Activated naive CD8-positive, alpha-beta T cell (primary cell): ENCODE measurements around the gene CWC22.
"Not testable (repeated sequence)": the region's sequence is repeated elsewhere in the genome, so short reads cannot be mapped to it uniquely, and the experiment has no call there.

Source experiments
- H3K27ac Mint-ChIP-seq: one replicate; pipeline ENCODE4 v1.8.0; 2021; ENCODE audit warnings: mixed read lengths
- H3K27me3 Mint-ChIP-seq: one replicate; pipeline ENCODE4 v1.8.0; 2021; ENCODE audit warnings: mixed read lengths
- H3K36me3 Mint-ChIP-seq: one replicate; pipeline ENCODE4 v1.8.0; 2021; ENCODE audit warnings: mixed read lengths
- H3K4me1 Mint-ChIP-seq: one replicate; pipeline ENCODE4 v1.8.0; 2021; ENCODE audit warnings: low read depth, mixed read lengths
- H3K4me3 Mint-ChIP-seq: one replicate; pipeline ENCODE4 v1.8.0; 2021; ENCODE audit warnings: mild to moderate bottlenecking, mixed read lengths
- H3K9me3 Mint-ChIP-seq: one replicate; pipeline ENCODE4 v1.8.0; 2021; ENCODE audit warnings: low read depth, mixed read lengths

Gene CWC22

GRCh38 chr2:180015951-180016709 is 9.0 kb upstream of the CWC22 start:
- no peaks in the 10 kb centered on the region for H3K36me3 Mint-ChIP-seq
- no peak overlapping the region for H3K27ac Mint-ChIP-seq
- H3K27me3 Mint-ChIP-seq: peaks cover 8% of the 10 kb centered on the region
- H3K9me3 Mint-ChIP-seq: no peaks in the 10 kb centered on the region
- H3K4me1 Mint-ChIP-seq: no peaks in the 10 kb centered on the region
- H3K4me3 Mint-ChIP-seq: no peak overlapping the region

GRCh38 chr2:180012523-180012922 is 5.4 kb upstream of the CWC22 start:
- H3K27me3 Mint-ChIP-seq: peaks cover under 1% of the 10 kb centered on the region
- no peak overlapping the region for H3K27ac Mint-ChIP-seq
- H3K4me1 Mint-ChIP-seq: peaks cover under 1% of the 10 kb centered on the region
- H3K4me3 Mint-ChIP-seq: no peak overlapping the region
- H3K9me3 Mint-ChIP-seq: no peaks in the 10 kb centered on the region
- no peaks in the 10 kb centered on the region for H3K36me3 Mint-ChIP-seq

GRCh38 chr2:180010701-180011100 is 3.6 kb upstream of the CWC22 start:
- Mint-ChIP-seq H3K9me3 (no peaks in the 10 kb centered on the region), H3K4me3 (no peak overlapping the region), H3K27me3 (no peaks in the 10 kb centered on the region), H3K4me1 (peaks cover 13% of the 10 kb centered on the region), H3K36me3 (no peaks in the 10 kb centered on the region), H3K27ac (no peak overlapping the region)

- Mint-ChIP-seq H3K27me3 (no peaks in the 10 kb centered on the region), H3K4me1 (peaks cover 50% of the 10 kb centered on the region), H3K4me3 (peak overlapping the region; percentile 95), H3K27ac (peak overlapping the region; percentile 99), H3K9me3 (no peaks in the 10 kb centered on the region), H3K36me3 (peaks cover 5% of the 10 kb centered on the region)
Observed at GRCh38 chr2:180006231-180006630, 866 bp downstream of the CWC22 start.

DNA sequence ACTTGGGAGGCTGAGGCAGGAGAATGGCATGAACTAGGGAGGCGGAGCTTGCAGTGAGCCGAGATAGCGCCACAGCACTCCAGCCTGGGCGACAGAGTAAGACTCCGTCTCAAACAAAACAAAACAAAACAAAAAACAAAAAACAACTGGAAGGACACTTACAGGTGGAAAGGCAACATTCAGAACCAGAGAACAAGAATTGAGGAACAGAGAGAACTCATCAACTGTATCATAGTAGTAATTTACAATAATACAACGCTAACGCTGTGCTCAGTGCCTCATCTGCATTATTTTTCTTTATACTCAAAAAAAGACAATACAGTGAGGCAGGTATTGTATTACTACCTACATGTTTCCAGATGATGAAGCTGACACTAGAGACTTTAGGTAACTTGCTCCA is 1.6 kb downstream of the CWC22 start:
- peaks cover 55% of the 10 kb centered on the region for H3K4me1 Mint-ChIP-seq
- H3K27me3 Mint-ChIP-seq, H3K27ac Mint-ChIP-seq, H3K9me3 Mint-ChIP-seq, H3K36me3 Mint-ChIP-seq: not testable (repeated sequence)
- H3K4me3 Mint-ChIP-seq: peak overlapping the region; percentile 95

DNA sequence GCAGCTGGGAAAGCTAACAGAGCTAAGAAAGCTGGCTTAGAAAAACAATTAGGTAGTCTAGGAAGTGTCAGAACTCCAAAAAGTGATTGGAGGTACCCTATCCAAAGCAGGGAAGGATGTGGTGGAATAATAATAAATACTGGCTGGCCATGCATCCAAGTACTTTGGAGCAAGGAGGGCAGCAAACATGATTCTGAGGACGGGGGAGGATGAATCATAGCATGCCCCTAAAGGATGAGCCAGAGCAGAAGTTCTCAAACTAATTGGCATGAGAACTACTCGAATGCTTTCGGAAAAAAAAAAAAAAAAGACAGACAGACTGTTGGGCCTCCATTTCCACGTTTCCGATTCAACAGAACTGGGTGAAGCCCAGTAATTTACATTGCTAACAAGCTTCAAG is 2.4 kb downstream of the CWC22 start:
- H3K27ac Mint-ChIP-seq: no peak overlapping the region
- peak overlapping the region; percentile 95 for H3K4me3 Mint-ChIP-seq
- H3K27me3 Mint-ChIP-seq: no peaks in the 10 kb centered on the region
- peaks cover 5% of the 10 kb centered on the region for H3K36me3 Mint-ChIP-seq
- H3K9me3 Mint-ChIP-seq: no peaks in the 10 kb centered on the region
- H3K4me1 Mint-ChIP-seq: peaks cover 58% of the 10 kb centered on the region

DNA sequence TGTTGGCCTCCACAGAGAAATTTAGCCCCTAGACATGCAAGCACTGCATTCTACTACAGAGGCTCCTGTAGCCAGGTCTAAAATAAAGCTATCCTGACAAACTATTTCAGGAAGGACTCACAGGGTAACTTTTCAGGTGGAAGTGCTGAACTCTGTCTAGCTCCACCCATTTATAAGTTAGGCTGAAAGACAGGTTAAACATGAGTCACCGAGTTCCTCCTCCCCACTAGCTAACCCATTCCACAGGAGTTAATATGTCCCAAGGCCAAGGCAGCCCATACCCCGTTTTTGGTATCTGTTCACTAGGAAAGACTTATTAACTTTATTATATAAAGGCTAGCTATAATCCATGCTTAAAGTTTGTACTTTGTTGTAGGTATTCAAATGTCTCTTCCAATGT is 3.5 kb downstream of the CWC22 start:
- no peak overlapping the region for H3K27ac Mint-ChIP-seq
- no peak overlapping the region for H3K4me3 Mint-ChIP-seq
- no peaks in the 10 kb centered on the region for H3K27me3 Mint-ChIP-seq
- no peaks in the 10 kb centered on the region for H3K9me3 Mint-ChIP-seq
- H3K36me3 Mint-ChIP-seq: peaks cover 5% of the 10 kb centered on the region
- peaks cover 66% of the 10 kb centered on the region for H3K4me1 Mint-ChIP-seq

GRCh38 chr2:180003073-180003472 is 4.0 kb downstream of the CWC22 start:
- no peak overlapping the region for H3K4me3 Mint-ChIP-seq

DNA sequence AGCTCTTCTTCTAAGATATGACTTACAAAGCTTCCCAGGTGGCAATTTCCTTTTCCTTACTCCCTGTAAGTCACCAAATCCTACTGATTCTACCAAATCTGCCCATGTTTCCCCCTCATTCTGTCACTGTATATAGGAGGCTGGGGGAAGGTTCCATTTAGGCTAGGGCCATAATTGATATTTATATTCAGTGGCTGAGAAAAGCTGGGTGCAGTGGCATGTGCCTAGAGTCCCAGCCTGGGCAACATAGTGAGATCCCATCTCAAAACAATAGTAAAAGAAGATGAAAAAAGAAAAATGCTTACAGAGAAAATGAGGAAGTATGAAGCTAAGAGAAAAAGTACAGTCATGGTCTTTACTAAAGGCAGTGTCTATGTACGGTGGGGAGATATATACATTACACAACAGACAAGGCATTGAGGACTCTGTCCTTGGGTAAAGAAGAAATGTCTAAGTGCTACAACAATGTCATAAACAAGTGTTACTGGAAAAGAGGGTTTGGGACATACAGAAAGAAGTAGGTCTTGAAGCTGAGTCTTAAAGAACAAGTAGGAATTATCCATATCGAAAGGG is 4.8 kb downstream of the CWC22 start:
- Mint-ChIP-seq H3K27ac (no peak overlapping the region), H3K4me3 (no peak overlapping the region), H3K4me1 (peaks cover 74% of the 10 kb centered on the region), H3K27me3 (no peaks in the 10 kb centered on the region), H3K9me3 (no peaks in the 10 kb centered on the region), H3K36me3 (peaks cover 5% of the 10 kb centered on the region)

More at GRCh38 chr2:180003073-180003472, 4.0 kb downstream of the CWC22 start:
- no peaks in the 10 kb centered on the region for H3K27me3 Mint-ChIP-seq
- peaks cover 5% of the 10 kb centered on the region for H3K36me3 Mint-ChIP-seq
- no peaks in the 10 kb centered on the region for H3K9me3 Mint-ChIP-seq
- H3K27ac Mint-ChIP-seq: no peak overlapping the region
- H3K4me1 Mint-ChIP-seq: peaks cover 70% of the 10 kb centered on the region

GRCh38 chr2:180001726-180002125 is 5.4 kb downstream of the CWC22 start:
- Mint-ChIP-seq H3K4me3 (no peak overlapping the region), H3K27me3 (no peaks in the 10 kb centered on the region), H3K36me3 (peaks cover 5% of the 10 kb centered on the region), H3K4me1 (peaks cover 73% of the 10 kb centered on the region), H3K27ac (no peak overlapping the region), H3K9me3 (no peaks in the 10 kb centered on the region)

- no peaks in the 10 kb centered on the region for H3K9me3 Mint-ChIP-seq
- no peaks in the 10 kb centered on the region for H3K27me3 Mint-ChIP-seq
- peaks cover 75% of the 10 kb centered on the region for H3K4me1 Mint-ChIP-seq
- peaks cover 5% of the 10 kb centered on the region for H3K36me3 Mint-ChIP-seq
- H3K4me3 Mint-ChIP-seq: peak overlapping the region; percentile 22
- no peak overlapping the region for H3K27ac Mint-ChIP-seq
Observed at GRCh38 chr2:180000434-180000833, 6.7 kb downstream of the CWC22 start.

- Mint-ChIP-seq H3K36me3 (peaks cover 5% of the 10 kb centered on the region), H3K9me3 (no peaks in the 10 kb centered on the region), H3K27ac (no peak overlapping the region), H3K27me3 (no peaks in the 10 kb centered on the region), H3K4me3 (no peak overlapping the region), H3K4me1 (peaks cover 74% of the 10 kb centered on the region)
Observed at GRCh38 chr2:179999000-179999399, 8.1 kb downstream of the CWC22 start.

DNA sequence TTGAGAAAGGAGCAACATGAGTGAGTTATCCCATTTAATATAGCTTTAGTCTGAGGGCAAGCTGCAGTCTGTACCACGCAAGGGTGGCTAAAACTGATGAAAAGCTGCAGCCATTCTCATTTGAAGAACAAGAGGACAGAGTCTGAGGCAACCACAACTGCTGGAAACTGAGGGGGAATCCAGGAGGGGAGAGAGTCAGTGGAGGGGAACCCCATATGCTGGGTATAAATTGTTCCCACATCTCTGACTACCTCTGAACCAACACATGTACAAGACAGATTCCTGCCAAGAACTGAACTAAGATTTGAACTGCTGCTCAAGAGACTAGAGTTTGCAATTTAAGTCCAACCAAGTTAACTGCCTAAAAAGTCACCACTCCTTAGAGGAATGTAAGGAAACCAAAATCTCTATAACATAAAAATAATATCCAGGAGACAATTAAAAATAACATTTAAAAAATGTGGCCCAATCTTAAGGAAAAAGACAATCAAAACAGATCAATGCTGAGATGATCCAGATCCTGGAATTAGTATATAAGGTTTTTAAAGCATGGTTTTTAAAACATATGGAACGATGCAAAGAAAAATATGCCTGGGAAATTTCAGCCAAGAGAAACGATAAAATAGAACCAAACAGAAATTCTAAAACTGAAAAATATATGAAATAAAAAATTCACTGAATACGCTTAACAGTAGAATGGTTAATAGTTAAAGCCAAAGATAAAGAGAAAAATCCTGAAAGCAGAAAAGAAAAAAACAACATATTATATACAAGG is 11.2 kb downstream of the CWC22 start:
- Mint-ChIP-seq H3K4me1 (peaks cover 62% of the 10 kb centered on the region), H3K36me3 (peaks cover 2% of the 10 kb centered on the region), H3K27ac (no peak overlapping the region), H3K9me3 (no peaks in the 10 kb centered on the region), H3K4me3 (no peak overlapping the region), H3K27me3 (no peaks in the 10 kb centered on the region)

GRCh38 chr2:179991344-179991743 is 15.8 kb downstream of the CWC22 start:
- Mint-ChIP-seq H3K4me3 (no peak overlapping the region), H3K27me3 (no peaks in the 10 kb centered on the region), H3K36me3 (peaks cover 5% of the 10 kb centered on the region), H3K4me1 (peaks cover 41% of the 10 kb centered on the region), H3K27ac (no peak overlapping the region), H3K9me3 (no peaks in the 10 kb centered on the region)

DNA sequence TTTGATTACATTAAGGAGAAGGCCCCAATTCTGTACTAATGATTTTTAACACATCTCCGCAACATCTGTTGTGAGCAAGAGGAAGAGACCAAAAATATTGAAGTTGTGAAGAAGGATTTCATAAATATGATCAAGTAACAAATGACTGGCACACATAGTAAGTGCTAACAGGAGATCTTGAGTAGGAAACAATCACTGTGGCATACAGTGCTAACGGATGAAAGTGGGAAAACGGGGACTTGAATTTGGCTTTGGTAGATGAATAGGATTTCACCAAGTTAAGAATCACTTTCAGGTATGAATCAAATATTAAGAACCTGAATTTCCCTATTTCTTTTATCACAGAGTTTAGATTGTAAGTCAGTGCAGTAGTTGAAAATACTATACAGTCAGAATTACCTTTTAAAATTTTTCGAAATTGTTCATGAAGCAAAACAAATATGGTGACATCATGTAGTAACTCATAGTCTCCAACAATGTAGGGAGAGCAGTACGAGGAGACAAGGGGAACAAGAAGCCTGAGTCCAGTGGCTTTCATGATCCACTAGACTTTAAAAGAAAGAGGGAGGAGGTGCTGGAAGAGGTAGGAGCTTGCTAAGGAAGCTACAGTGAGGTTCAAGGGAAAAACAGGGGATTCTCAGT is 16.3 kb downstream of the CWC22 start:
- H3K9me3 Mint-ChIP-seq: no peaks in the 10 kb centered on the region
- peaks cover 10% of the 10 kb centered on the region for H3K36me3 Mint-ChIP-seq
- peak overlapping the region; percentile 4 for H3K27ac Mint-ChIP-seq
- peaks cover 38% of the 10 kb centered on the region for H3K4me1 Mint-ChIP-seq
- no peak overlapping the region for H3K4me3 Mint-ChIP-seq
- H3K27me3 Mint-ChIP-seq: no peaks in the 10 kb centered on the region
